CD4-positive, alpha-beta T cell (primary cell): ENCODE results near the gene EPB41L5. TPM values are rescaled to one million over a fixed set of nuclear protein-coding genes. Genes with fewer than 3 reads are reported as not detected.

Source experiments
- ATAC-seq: fragments of 200-7000 bp; cut with Tn5 transposase; one replicate; pipeline ENCODE4 v1.10.0; 2022; ENCODE audit warnings: mild to moderate bottlenecking; ENCODE audit not compliant: poor library complexity
- CTCF ChIA-PET: fragments of 350-600 bp; sonication (Branson Sonifier 250); formaldehyde crosslinking; loops from one replicate; lab custom pipeline; 2021; ENCODE audit warnings: antibody characterized with exemption, inconsistent platforms; lab: Charles Lee
- POLR2A ChIA-PET: fragments of 350-600 bp; sonication (Branson Sonifier 250); formaldehyde crosslinking; loops from one replicate; lab custom pipeline; 2021; ENCODE audit warnings: antibody characterized with exemption, inconsistent platforms; lab: Charles Lee
- DNase-seq, 14 experiments: peaks; one replicate each; pipeline ENCODE4 v3.0.0-alpha.2; 2013 to 2020; ENCODE audit warnings: mixed read lengths in 2 of 14
- H3K27ac ChIP-seq, 2 donors: one replicate each; pipeline versions ENCODE4 v1.5.1 to v1.7.0; 2013; ENCODE audit warnings: low read length in 2 of 2, low read depth in 1 of 2, mild to moderate bottlenecking in 1 of 2
- H3K27me3 ChIP-seq, 2 experiments: 1 replicate in 1 of 2; 2 replicates in 1 of 2; pipeline versions ENCODE4 v1.6.1 to v1.7.0; 2013; ENCODE audit warnings: low read length in 2 of 2, control low read depth in 1 of 2, mild to moderate bottlenecking in 1 of 2, moderate library complexity in 1 of 2; ENCODE audit not compliant: insufficient read depth in 2 of 2, control insufficient read depth in 1 of 2
- H3K36me3 ChIP-seq: one replicate; pipeline ENCODE4 v1.6.1; 2013; ENCODE audit warnings: low read length, control low read depth; ENCODE audit not compliant: insufficient read depth
- H3K4me1 ChIP-seq: one replicate; pipeline ENCODE4 v1.6.1; 2013; ENCODE audit warnings: low read length, control low read depth; ENCODE audit not compliant: insufficient read depth
- H3K4me3 ChIP-seq: one replicate; pipeline ENCODE4 v1.5.1; 2013; ENCODE audit warnings: mild to moderate bottlenecking, low read length, moderate library complexity
- H3K9me3 ChIP-seq, 2 experiments: 1 replicate in 1 of 2; 2 replicates in 1 of 2; pipeline versions ENCODE4 v1.6.1 to v1.7.0; 2013; ENCODE audit warnings: low read length in 2 of 2, mild to moderate bottlenecking in 2 of 2, control low read depth in 1 of 2, moderate library complexity in 1 of 2; ENCODE audit not compliant: control insufficient read depth in 1 of 2, insufficient read depth in 1 of 2
- H3K27ac Mint-ChIP-seq: one replicate; pipeline ENCODE4 v1.8.0; 2020; ENCODE audit warnings: mixed read lengths
- H3K27me3 Mint-ChIP-seq: one replicate; pipeline ENCODE4 v1.8.0; 2021; ENCODE audit warnings: mixed read lengths
- H3K36me3 Mint-ChIP-seq: one replicate; pipeline ENCODE4 v1.8.0; 2021; ENCODE audit warnings: low read depth, mixed read lengths
- H3K4me1 Mint-ChIP-seq: one replicate; pipeline ENCODE4 v1.8.0; 2021; ENCODE audit warnings: low read depth, mixed read lengths
- H3K4me3 Mint-ChIP-seq: one replicate; pipeline ENCODE4 v1.8.0; 2020; ENCODE audit warnings: mild to moderate bottlenecking, mixed read lengths
- H3K9me3 Mint-ChIP-seq: one replicate; pipeline ENCODE4 v1.8.0; 2020; ENCODE audit warnings: mixed read lengths
- intact Hi-C, 2 experiments: fragments of 100-400 bp; cut with DNase I in 1 of 2; cut with micrococcal nuclease in 1 of 2; formaldehyde crosslinking; loops; one replicate each; pipeline versions ENCODE4 v1.15.1 to v1.9.0; 2023 to 2025; cut with DNase I, micrococcal nuclease
- total RNA-seq, 174 experiments: library from RNA in 2 of 174; stranded (reverse) in 2 of 174; gene quantifications; one replicate each; pipeline ENCODE4 v1.2.3 and lab custom pipeline; 2021 to 2026
- TF ChIP-seq, protein P1 (sequence below): fragments of 200-600 bp; IDR thresholded peaks from one replicate; pipeline ENCODE4 v1.8.0; 2022; ENCODE audit warnings: antibody characterized with exemption, mild to moderate bottlenecking

EPB41L5 gene
- total RNA-seq, 2 experiments from 2014 or later = 4.6 to 5.1 TPM

DNA sequence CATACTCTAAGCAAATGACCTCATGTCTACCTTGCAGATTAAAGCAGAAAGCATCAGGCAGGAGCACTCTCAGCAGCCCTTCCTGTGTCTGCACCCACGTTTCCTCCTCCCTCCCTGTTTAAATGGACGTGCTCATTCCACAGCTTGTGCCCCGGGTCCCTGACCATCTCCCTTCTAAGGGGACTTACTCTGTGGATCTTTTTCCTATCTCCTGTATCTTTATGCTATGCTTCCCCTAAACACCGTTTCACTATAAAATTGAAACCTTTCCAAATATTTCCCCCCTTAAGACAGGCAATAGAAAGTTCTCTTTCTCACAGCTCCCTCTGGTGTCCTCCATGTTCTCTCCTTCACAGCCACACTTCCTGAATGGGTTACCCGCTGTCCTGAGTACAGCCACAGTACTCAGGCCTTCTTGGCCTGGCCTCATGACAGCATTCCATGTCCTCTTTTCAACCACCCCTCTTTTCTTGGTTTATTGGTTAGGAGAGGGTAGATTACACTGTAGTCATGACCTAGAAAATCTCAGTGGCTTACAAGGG is 169.2 kb downstream of the EPB41L5 start:
- ChIA-PET CTCF (no interaction called here), POLR2A (interaction anchor here (1.0 kb wide), 1 partner anchor 101 kb away, joined by 3 read pairs; no protein-coding TSS in a partner anchor)
- H3K27me3 Mint-ChIP-seq = no peaks in the 10 kb centered on the region
- H3K36me3 ChIP-seq = no peaks in the 10 kb centered on the region
- H3K27ac Mint-ChIP-seq = peak overlapping the region; percentile 78
- H3K4me3 Mint-ChIP-seq = peak overlapping the region; percentile 72
- H3K27ac ChIP-seq = peak overlapping the region in 1 of 2 donors; percentile 8
- H3K4me3 ChIP-seq = peak overlapping the region; percentile 28
- peaks cover 44% of the 10 kb centered on the region for H3K4me1 ChIP-seq
- no peak for ATAC-seq
- intact Hi-C loops = no loop called here
- peaks cover 57% of the 10 kb centered on the region for H3K4me1 Mint-ChIP-seq
- H3K9me3 Mint-ChIP-seq = no peaks in the 10 kb centered on the region
- H3K36me3 Mint-ChIP-seq = peaks cover under 1% of the 10 kb centered on the region
- peak in 3 of 14 experiments; percentile 18 to 34 (median 22) for DNase-seq
- H3K27me3 ChIP-seq = no peaks in the 10 kb centered on the region
- TF ChIP-seq, protein P1, sequence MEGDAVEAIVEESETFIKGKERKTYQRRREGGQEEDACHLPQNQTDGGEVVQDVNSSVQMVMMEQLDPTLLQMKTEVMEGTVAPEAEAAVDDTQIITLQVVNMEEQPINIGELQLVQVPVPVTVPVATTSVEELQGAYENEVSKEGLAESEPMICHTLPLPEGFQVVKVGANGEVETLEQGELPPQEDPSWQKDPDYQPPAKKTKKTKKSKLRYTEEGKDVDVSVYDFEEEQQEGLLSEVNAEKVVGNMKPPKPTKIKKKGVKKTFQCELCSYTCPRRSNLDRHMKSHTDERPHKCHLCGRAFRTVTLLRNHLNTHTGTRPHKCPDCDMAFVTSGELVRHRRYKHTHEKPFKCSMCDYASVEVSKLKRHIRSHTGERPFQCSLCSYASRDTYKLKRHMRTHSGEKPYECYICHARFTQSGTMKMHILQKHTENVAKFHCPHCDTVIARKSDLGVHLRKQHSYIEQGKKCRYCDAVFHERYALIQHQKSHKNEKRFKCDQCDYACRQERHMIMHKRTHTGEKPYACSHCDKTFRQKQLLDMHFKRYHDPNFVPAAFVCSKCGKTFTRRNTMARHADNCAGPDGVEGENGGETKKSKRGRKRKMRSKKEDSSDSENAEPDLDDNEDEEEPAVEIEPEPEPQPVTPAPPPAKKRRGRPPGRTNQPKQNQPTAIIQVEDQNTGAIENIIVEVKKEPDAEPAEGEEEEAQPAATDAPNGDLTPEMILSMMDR = peak; percentile 9
- no peaks in the 10 kb centered on the region for H3K9me3 ChIP-seq

DNA sequence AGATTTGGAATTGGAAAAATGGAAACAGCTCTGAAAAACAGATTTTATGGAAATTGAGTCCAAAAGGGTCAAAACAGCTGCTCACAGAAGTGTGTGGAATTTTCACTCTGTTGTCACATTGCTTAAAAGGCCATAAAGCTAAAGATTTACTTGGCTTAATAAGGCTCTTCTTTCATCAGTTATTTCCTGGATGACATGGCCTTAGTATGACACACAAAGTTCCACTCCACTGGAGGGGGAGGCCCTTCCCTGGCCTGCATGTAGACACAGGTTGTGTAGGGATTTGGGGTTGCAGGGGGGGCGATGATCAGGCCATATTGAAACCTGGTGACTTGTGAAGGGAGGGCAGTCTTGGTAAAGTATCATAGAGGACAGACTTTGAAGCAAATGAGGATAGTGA is 176.3 kb downstream of the EPB41L5 start:
- Histone ChIP-seq H3K27ac (no peak overlapping the region), H3K27me3 (no peaks in the 10 kb centered on the region), H3K4me3 (no peak overlapping the region), H3K4me1 (no peaks in the 10 kb centered on the region), H3K36me3 (no peaks in the 10 kb centered on the region), H3K9me3 (peaks cover 0 to 13% of the 10 kb centered on the region in 2 experiments)
- ATAC-seq (no peak), DNase-seq (no peak)
- Mint-ChIP-seq H3K27me3 (no peaks in the 10 kb centered on the region), H3K9me3 (peaks cover 13% of the 10 kb centered on the region), H3K36me3 (peaks cover 16% of the 10 kb centered on the region), H3K4me3 (no peak overlapping the region), H3K4me1 (no peaks in the 10 kb centered on the region), H3K27ac (no peak overlapping the region)
- intact Hi-C loops = no loop called here
- ChIA-PET CTCF (no interaction called here), POLR2A (no interaction called here)
- TF ChIP-seq, protein P1 = no peak

DNA sequence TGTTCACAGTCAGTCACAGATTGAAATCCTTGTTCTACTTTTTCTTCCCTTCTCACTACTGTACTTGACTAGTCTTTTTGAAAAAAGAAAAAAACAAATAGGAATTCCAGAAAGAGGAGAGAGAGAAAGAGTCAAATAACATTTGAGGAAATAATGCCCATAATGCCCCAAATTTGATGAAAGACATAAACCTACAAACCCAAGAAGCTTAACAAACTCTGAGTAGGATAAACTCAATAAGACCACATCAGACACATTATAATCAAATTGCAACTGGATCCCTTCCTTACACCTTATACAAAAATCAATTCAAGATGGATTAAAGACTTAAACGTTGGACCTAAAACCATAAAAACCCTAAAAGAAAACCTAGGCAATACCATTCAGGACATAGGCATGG is 179.4 kb downstream of the EPB41L5 start:
- TF ChIP-seq, protein P1 = no peak
- Histone ChIP-seq H3K4me3 (no peak overlapping the region), H3K36me3 (no peaks in the 10 kb centered on the region), H3K27me3 (no peaks in the 10 kb centered on the region), H3K4me1 (no peaks in the 10 kb centered on the region), H3K27ac (no peak overlapping the region), H3K9me3 (peaks cover 10 to 19% of the 10 kb centered on the region in 2 experiments)
- no peak overlapping the region for H3K4me3 Mint-ChIP-seq
- DNase-seq (no peak), ATAC-seq (no peak)
- CTCF ChIA-PET = no interaction called here
- POLR2A ChIA-PET = no interaction called here
- H3K9me3 Mint-ChIP-seq = peaks cover 19% of the 10 kb centered on the region
- no peak overlapping the region for H3K27ac Mint-ChIP-seq
- no peaks in the 10 kb centered on the region for H3K4me1 Mint-ChIP-seq
- no peaks in the 10 kb centered on the region for H3K27me3 Mint-ChIP-seq
- peaks cover 16% of the 10 kb centered on the region for H3K36me3 Mint-ChIP-seq
- intact Hi-C loops = no loop called here
